NCI-H1930 (cell line): Measurements from ENCODE around the gene DMD.
"Not testable (repeated sequence)": the region's sequence is repeated elsewhere in the genome, so short reads cannot be mapped to it uniquely, and the experiment has no call there.

Experiments used
- DNase-seq, 2 experiments: peaks; one replicate each; lab custom pipeline; 2025; lab: John Stamatoyannopoulos, UW

The DMD gene

GRCh38 chrX:31521941-31522340 is 1689.4 kb downstream of the DMD start:
- DNase-seq: no peak

GRCh38 chrX:31516527-31516926 is 1694.8 kb downstream of the DMD start:
- DNase-seq: no peak

GRCh38 chrX:31508338-31508737 is 1703.0 kb downstream of the DMD start:
- no peak for DNase-seq

GRCh38 chrX:31506928-31507327 is 1704.4 kb downstream of the DMD start:
- no peak for DNase-seq

GRCh38 chrX:31506360-31506759 is 1705.0 kb downstream of the DMD start:
- no peak for DNase-seq

GRCh38 chrX:31500921-31501320 is 1710.4 kb downstream of the DMD start:
- DNase-seq: no peak

GRCh38 chrX:31499109-31499508 is 1712.2 kb downstream of the DMD start:
- no peak for DNase-seq

- no peak for DNase-seq
Measured at GRCh38 chrX:31497086-31497485, 1714.3 kb downstream of the DMD start.

GRCh38 chrX:31487951-31488350 is 1723.4 kb downstream of the DMD start:
- no peak for DNase-seq

- no peak for DNase-seq
Measured at GRCh38 chrX:31483336-31483735, 1728.0 kb downstream of the DMD start.

GRCh38 chrX:31480696-31481095 is 1730.7 kb downstream of the DMD start:
- no peak for DNase-seq

- DNase-seq: no peak
Measured at GRCh38 chrX:31471229-31471628, 1740.1 kb downstream of the DMD start.

- DNase-seq: not testable (repeated sequence)
Measured at GRCh38 chrX:31470753-31471152, 1740.6 kb downstream of the DMD start.

GRCh38 chrX:31464306-31464915 is 1746.9 kb downstream of the DMD start:
- DNase-seq: no peak

GRCh38 chrX:31461266-31461665 is 1750.1 kb downstream of the DMD start:
- DNase-seq: no peak

GRCh38 chrX:31459361-31459760 is 1752.0 kb downstream of the DMD start:
- DNase-seq: no peak

- no peak for DNase-seq
Measured at GRCh38 chrX:31449965-31450364, 1761.4 kb downstream of the DMD start.

- peak; percentile 9 to 26 for DNase-seq
Measured at GRCh38 chrX:31449081-31449480, 1762.3 kb downstream of the DMD start.

- DNase-seq: no peak
Measured at GRCh38 chrX:31445542-31445941, 1765.8 kb downstream of the DMD start.

- no peak for DNase-seq
Measured at GRCh38 chrX:31443654-31444053, 1767.7 kb downstream of the DMD start.

GRCh38 chrX:31440546-31440945 is 1770.8 kb downstream of the DMD start:
- no peak for DNase-seq

GRCh38 chrX:31436424-31436823 is 1774.9 kb downstream of the DMD start:
- no peak for DNase-seq

- DNase-seq: no peak
Measured at GRCh38 chrX:31435592-31435991, 1775.8 kb downstream of the DMD start.

GRCh38 chrX:31433856-31434255 is 1777.5 kb downstream of the DMD start:
- DNase-seq: no peak

GRCh38 chrX:31429915-31430314 is 1781.4 kb downstream of the DMD start:
- no peak for DNase-seq
